ENCODE data around the gene NRSN1. TPM values are rescaled to one million over a fixed set of nuclear protein-coding genes. Genes with fewer than 3 reads are reported as not detected.
A peak's percentile ranks its signal among the peaks of the same experiment; 100 is the strongest.

Gene NRSN1
- not detected in 2 replicates for total RNA-seq

- peak within 1 kb of the TSS; percentile 43 for H3K4me3 ChIP-seq (ENCODE audit: low read depth, low read length)
- no peak for TF ChIP-seq CTCF (conservative IDR thresholded peaks at IDR 0.05; ENCODE audit: low read depth, low read length)
- DNase-seq (ENCODE audit: low read depth) = no peak
Observed at GRCh38 chr6:24125980-24126379, at the start of gene NRSN1. Gene NRSN1, plus strand, starts transcription at chr6:24126215. Its CDS starts 8,113 bp downstream, at chr6:24134328.

GRCh38 chr6:24078200-24078599 is 47.8 kb upstream of the NRSN1 start:
- TF ChIP-seq CTCF (conservative IDR thresholded peaks at IDR 0.05; ENCODE audit: low read depth, low read length) = no peak
- no peak overlapping the region for H3K4me3 ChIP-seq (ENCODE audit: low read depth, low read length)
- DNase-seq (ENCODE audit: low read depth) = no peak

GRCh38 chr6:24079076-24079475 is 46.9 kb upstream of the NRSN1 start:
- H3K4me3 ChIP-seq (ENCODE audit: low read depth, low read length) = no peak overlapping the region
- TF ChIP-seq CTCF (conservative IDR thresholded peaks at IDR 0.05; ENCODE audit: low read depth, low read length) = no peak
- no peak for DNase-seq (ENCODE audit: low read depth)

GRCh38 chr6:24080711-24081110 is 45.3 kb upstream of the NRSN1 start:
- H3K4me3 ChIP-seq (ENCODE audit: low read depth, low read length) = no peak overlapping the region
- no peak for TF ChIP-seq CTCF (conservative IDR thresholded peaks at IDR 0.05; ENCODE audit: low read depth, low read length)
- DNase-seq (ENCODE audit: low read depth) = no peak

GRCh38 chr6:24089736-24090135 is 36.3 kb upstream of the NRSN1 start:
- H3K4me3 ChIP-seq (ENCODE audit: low read depth, low read length) = no peak overlapping the region
- TF ChIP-seq CTCF (conservative IDR thresholded peaks at IDR 0.05; ENCODE audit: low read depth, low read length) = no peak
- no peak for DNase-seq (ENCODE audit: low read depth)

GRCh38 chr6:24092407-24092806 is 33.6 kb upstream of the NRSN1 start:
- no peak for TF ChIP-seq CTCF (conservative IDR thresholded peaks at IDR 0.05; ENCODE audit: low read depth, low read length)
- no peak overlapping the region for H3K4me3 ChIP-seq (ENCODE audit: low read depth, low read length)
- DNase-seq (ENCODE audit: low read depth) = no peak

- no peak overlapping the region for H3K4me3 ChIP-seq (ENCODE audit: low read depth, low read length)
- DNase-seq (ENCODE audit: low read depth) = peak; percentile 19
- no peak for TF ChIP-seq CTCF (conservative IDR thresholded peaks at IDR 0.05; ENCODE audit: low read depth, low read length)
Observed at GRCh38 chr6:24093381-24093780, 32.6 kb upstream of the NRSN1 start.

All from epithelial cell of proximal tubule (primary cell).